Breast epithelium (tissue), 4 donors: ENCODE measurements around the gene KLHL17. TPM values are rescaled to one million over a fixed set of nuclear protein-coding genes. Genes with fewer than 3 reads are reported as not detected.
A peak's percentile ranks its signal among the peaks of the same experiment; 100 is the strongest.

Source experiments
- DNase-seq, 2 donors: peaks; one replicate each; pipeline ENCODE4 v3.0.0-alpha.2; 2019; ENCODE audit warnings: low spot score in 2 of 2
- H3K27ac ChIP-seq, 2 donors: fragments of 200-600 bp; sonication (generic) in 1 of 2; one replicate each; pipeline ENCODE4 v1.5.1; 2016 to 2019; ENCODE audit warnings: mild to moderate bottlenecking in 1 of 2
- H3K27me3 ChIP-seq, 2 donors: fragments of 200-600 bp; sonication (generic) in 1 of 2; one replicate each; pipeline versions ENCODE4 v1.5.1 to v1.6.0; 2017 to 2019; ENCODE audit warnings: control low read depth in 1 of 2, mild to moderate bottlenecking in 1 of 2
- H3K36me3 ChIP-seq: fragments of 200-600 bp; one replicate; pipeline ENCODE4 v1.5.1; 2019
- H3K4me1 ChIP-seq, 2 donors: fragments of 200-600 bp; sonication (generic); one replicate each; pipeline ENCODE4 v1.5.1; 2016 to 2019; ENCODE audit warnings: control low read depth in 1 of 2
- H3K4me3 ChIP-seq, 3 donors: fragments of 200-600 bp; sonication (generic); 1 replicate in 2 of 3; 2 replicates in 1 of 3; pipeline ENCODE4 v1.5.1; 2016 to 2019; ENCODE audit warnings: mild to moderate bottlenecking in 3 of 3, moderate library complexity in 2 of 3
- H3K9me3 ChIP-seq, 2 donors: fragments of 200-600 bp; sonication (generic) in 1 of 2; one replicate each; pipeline ENCODE4 v1.5.1; 2016 to 2019; ENCODE audit warnings: control low read depth in 1 of 2
- CTCF ChIP-seq, 3 donors: fragments of 450-650 bp; IDR thresholded peaks; one replicate each; pipeline ENCODE4 v1.5.1; 2016 to 2017; ENCODE audit warnings: antibody characterized with exemption in 3 of 3, mild to moderate bottlenecking in 3 of 3, moderate library complexity in 3 of 3
- POLR2A ChIP-seq: fragments of 450-650 bp; IDR thresholded peaks from one replicate; pipeline ENCODE4 v1.6.1; 2016; ENCODE audit warnings: antibody characterized with exemption, mild to moderate bottlenecking, moderate library complexity
- POLR2AphosphoS5 ChIP-seq, 3 donors: sonication (generic); formaldehyde crosslinking; IDR thresholded peaks; one replicate each; pipeline ENCODE4 v1.6.1; 2017; ENCODE audit warnings: antibody characterized with exemption in 3 of 3
- intact Hi-C: fragments of 100-400 bp; cut with DNase I; formaldehyde crosslinking; loops from one replicate; pipeline ENCODE4 v1.15.1; 2023; ENCODE audit warnings: low total_unique reads
- total RNA-seq, 3 donors: library from RNA; depleted of rRNA; stranded (reverse); fragments of >200 nt; gene quantifications; one replicate each; pipeline ENCODE4 v1.1.0, GENCODE V29; 2016

Gene KLHL17
- total RNA-seq, 3 donors from 2014 or later, result 5.4 to 18.0 (median 10.0) TPM

DNA sequence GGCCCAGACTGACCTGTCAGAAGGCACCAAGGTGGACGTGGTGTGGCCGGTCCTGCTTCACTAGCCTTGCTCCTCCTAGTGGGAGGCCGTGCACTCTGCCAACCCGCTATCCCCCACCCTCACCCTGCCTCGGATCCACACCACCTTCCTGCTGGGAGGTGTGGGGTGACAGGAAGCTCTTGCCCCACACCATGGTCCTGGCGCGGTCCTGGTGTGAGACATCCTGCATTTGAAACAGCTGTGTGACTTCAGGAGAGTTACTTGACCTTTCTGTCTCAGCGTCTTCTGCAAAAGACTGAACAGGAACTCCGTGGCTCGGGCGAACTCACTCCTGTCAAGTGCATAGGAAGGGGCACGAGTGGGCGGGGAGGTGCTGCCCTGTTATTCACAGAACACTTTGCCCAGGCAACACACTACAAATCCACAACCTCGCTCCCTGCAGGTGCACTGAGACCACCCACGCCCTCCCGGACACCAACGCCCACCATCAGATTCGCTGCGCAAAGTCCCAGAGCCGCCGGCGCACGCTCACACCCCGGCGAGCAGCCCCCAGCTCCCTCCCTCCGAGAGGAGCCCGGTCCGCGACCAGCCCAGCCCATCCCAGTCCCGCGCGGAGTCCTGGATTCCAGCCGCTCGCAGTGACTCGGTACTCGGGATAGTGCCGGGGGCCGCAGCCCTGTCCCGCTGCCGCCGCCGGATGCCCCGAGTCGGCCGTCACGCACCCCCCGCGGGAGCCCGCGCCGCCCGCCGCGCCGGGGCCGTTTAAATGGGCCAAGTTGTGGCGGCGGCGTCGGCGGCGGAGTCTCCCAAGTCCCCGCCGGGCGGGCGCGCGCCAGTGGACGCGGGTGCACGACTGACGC lies 37.0 kb upstream of the KLHL17 start, which contains the start of gene SAMD11:
TSS of gene SAMD11 (plus strand) at position 793 of the 860 bp plus-strand sequence. CDS start 509 bp downstream, outside the sequence.
- no peaks in the 10 kb centered on the region for H3K9me3 ChIP-seq
- peaks cover 16 to 80% of the 10 kb centered on the region in 2 donors for H3K27me3 ChIP-seq
- H3K4me1 ChIP-seq, result peaks cover 22 to 27% of the 10 kb centered on the region in 2 donors
- H3K4me3 ChIP-seq, result peak within 1 kb of the TSS; percentile 33 to 70 (median 54)
- H3K36me3 ChIP-seq, result no peaks in the 10 kb centered on the region
- intact Hi-C loops, result no loop called here
- no peak within 1 kb of the TSS for H3K27ac ChIP-seq
- peak; percentile 39 to 75 for DNase-seq
- TF ChIP-seq POLR2A, result no peak
- TF ChIP-seq CTCF (IDR thresholded peaks at IDR 0.05), result no peak
- no peak for TF ChIP-seq POLR2AphosphoS5 (IDR thresholded peaks at IDR 0.05)

DNA sequence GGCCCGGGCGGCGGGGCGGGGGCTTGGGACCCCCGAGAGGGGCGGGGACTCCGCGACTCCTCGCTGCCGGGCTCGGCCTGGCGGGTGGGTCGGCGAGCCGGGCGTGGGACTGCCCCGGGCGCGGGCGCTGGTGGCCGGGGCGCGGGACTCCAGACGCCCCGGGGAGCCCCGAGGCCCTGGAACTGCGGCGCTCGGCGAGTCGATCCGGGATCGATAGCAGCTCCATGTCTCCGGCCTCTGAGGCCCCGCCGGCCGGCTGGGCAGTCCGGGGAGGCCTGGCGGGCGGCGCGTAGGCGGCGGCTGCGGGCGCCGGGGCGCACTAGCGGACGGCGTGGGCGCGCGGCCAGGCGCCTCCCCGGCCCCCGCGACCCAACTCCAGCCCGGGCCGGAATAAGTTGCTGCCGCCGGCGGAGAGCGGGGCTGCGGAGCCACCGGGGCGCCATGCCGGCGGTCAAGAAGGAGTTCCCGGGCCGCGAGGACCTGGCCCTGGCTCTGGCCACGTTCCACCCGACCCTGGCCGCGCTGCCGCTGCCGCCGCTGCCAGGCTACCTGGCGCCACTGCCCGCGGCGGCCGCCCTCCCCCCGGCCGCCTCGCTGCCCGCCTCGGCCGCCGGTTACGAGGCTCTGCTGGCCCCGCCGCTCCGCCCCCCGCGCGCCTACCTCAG lies 36.3 kb upstream of the KLHL17 start:
- Histone ChIP-seq H3K9me3 (no peaks in the 10 kb centered on the region), H3K4me3 (peak overlapping the region; percentile 33 to 70 (median 54)), H3K27me3 (peaks cover 16 to 80% of the 10 kb centered on the region in 2 donors), H3K36me3 (no peaks in the 10 kb centered on the region), H3K4me1 (peaks cover 22 to 27% of the 10 kb centered on the region in 2 donors), H3K27ac (no peak overlapping the region)
- no peak for DNase-seq
- no peak for TF ChIP-seq POLR2AphosphoS5 (IDR thresholded peaks at IDR 0.05)
- TF ChIP-seq CTCF (IDR thresholded peaks at IDR 0.05), result no peak
- TF ChIP-seq POLR2A, result no peak
- intact Hi-C loops, result no loop called here

DNA sequence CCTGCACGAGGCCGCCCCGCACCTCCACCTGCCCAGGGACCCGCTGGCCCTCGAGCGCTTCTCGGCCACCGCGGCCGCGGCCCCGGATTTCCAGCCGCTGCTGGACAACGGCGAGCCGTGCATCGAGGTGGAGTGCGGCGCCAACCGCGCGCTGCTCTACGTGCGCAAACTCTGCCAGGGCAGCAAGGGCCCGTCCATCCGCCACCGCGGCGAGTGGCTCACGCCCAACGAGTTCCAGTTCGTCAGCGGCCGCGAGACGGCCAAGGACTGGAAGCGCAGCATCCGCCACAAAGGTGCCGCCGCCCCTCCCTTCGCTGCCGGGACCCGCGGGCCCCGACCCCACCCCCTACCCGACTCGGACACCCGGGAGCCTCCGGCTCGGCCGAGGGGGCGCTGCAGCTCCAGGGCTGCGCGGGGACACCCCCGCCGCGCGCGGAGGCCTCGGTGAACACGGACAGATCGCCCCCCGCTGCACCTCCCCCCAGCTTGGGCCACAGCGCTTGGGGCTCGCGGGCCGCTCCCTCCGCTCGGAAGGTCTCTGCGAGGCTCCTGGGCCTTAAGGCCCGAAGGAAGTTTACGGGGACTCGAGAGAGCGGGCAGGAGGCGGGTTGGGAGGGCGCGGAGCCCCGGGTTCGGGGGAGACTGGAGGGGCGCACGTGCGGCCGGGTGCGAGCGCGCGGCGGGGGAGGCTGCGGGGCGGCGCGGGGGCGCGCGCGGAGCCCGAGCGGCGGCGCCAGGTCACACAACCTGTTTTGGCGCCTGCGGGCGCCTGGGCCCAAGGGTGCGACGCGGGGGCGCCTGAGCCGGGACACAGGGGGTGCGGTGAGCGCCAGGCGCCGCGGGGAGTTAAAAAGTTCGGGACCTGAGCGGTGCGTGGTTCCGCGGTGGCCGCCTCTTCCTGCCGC lies 35.5 kb upstream of the KLHL17 start:
- peaks cover 22 to 27% of the 10 kb centered on the region in 2 donors for H3K4me1 ChIP-seq
- H3K9me3 ChIP-seq, result no peaks in the 10 kb centered on the region
- no peak overlapping the region for H3K27ac ChIP-seq
- TF ChIP-seq POLR2A (no peak), POLR2AphosphoS5 (IDR thresholded peaks at IDR 0.05) (no peak), CTCF (IDR thresholded peaks at IDR 0.05) (no peak)
- peak overlapping the region; percentile 33 to 70 (median 54) for H3K4me3 ChIP-seq
- peaks cover 14 to 77% of the 10 kb centered on the region in 2 donors for H3K27me3 ChIP-seq
- no peaks in the 10 kb centered on the region for H3K36me3 ChIP-seq
- no peak for DNase-seq
- intact Hi-C loops, result no loop called here

DNA sequence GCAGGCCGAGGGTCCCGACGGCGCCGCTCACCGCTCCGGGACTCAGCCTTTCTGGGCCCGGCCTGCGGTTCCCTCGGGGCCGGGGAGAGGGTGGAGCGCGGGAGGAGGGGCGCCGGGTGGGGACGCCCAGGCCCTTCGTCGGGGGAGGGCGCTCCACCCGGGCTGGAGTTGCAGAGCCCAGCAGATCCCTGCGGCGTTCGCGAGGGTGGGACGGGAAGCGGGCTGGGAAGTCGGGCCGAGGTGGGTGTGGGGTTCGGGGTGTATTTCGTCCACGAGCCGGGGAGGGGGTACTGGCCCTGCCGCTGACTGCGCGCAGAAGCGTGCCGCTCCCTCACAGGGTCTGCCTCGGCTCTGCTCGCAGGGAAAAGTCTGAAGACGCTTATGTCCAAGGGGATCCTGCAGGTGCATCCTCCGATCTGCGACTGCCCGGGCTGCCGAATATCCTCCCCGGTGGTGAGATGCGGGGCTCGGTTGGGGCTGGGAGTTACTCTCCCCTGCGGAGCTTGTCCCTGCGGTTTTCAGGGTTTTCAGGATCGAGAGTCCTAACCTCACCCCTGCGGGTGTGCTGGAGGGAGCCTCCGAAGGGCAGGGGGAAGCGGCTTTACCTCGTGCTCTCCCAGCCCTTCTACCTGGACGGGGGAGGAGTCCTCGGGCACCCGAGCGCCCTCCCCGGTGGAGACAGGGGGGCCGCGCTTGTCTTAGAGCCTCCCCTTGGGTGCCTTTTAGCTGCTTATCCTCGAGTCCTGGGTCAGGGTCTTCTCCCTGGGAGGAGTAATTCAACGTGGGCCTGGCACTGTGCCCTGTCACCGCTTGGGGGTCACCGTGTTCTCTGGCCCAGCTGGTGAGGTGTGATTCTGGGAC lies 34.6 kb upstream of the KLHL17 start:
- TF ChIP-seq POLR2AphosphoS5 (IDR thresholded peaks at IDR 0.05), result no peak
- TF ChIP-seq CTCF (IDR thresholded peaks at IDR 0.05), result no peak
- no peak for TF ChIP-seq POLR2A
- Histone ChIP-seq H3K4me3 (peak overlapping the region; percentile 33 to 70 (median 54)), H3K36me3 (no peaks in the 10 kb centered on the region), H3K4me1 (peaks cover 16 to 23% of the 10 kb centered on the region in 2 donors), H3K27ac (no peak overlapping the region), H3K27me3 (peaks cover 14 to 68% of the 10 kb centered on the region in 2 donors), H3K9me3 (no peaks in the 10 kb centered on the region)
- DNase-seq, result no peak
- intact Hi-C loops, result no loop called here
